GM23248 (cell line): ENCODE measurements around the gene ITGA1. TPM values are rescaled to one million over a fixed set of nuclear protein-coding genes. Genes with fewer than 3 reads are reported as not detected.

Experiments
- DNase-seq: peaks from one replicate; pipeline ENCODE4 v3.0.0-alpha.2; 2015
- H2AFZ ChIP-seq: fragments of 200-600 bp; sonication (generic); 2 replicates; pipeline ENCODE4 v1.6.1; 2016; ENCODE audit warnings: antibody characterized with exemption
- H3F3A ChIP-seq: fragments of 200-600 bp; sonication (generic); 2 replicates; pipeline ENCODE4 v1.6.1; 2016; ENCODE audit warnings: mild to moderate bottlenecking, antibody characterized with exemption, mixed run types; ENCODE audit not compliant: insufficient read depth
- H3K27ac ChIP-seq: fragments of 200-600 bp; sonication (generic); 2 replicates; pipeline ENCODE4 v1.5.1; 2016; ENCODE audit warnings: mild to moderate bottlenecking
- H3K27me3 ChIP-seq: fragments of 200-600 bp; sonication (generic); replicated peaks from 2 replicates; pipeline ENCODE4 v1.6.1; 2016; ENCODE audit warnings: mild to moderate bottlenecking; ENCODE audit not compliant: insufficient read depth
- H3K36me3 ChIP-seq: fragments of 200-600 bp; sonication (generic); 2 replicates; pipeline ENCODE4 v1.6.1; 2016; ENCODE audit warnings: low read depth, mild to moderate bottlenecking
- H3K4me1 ChIP-seq: fragments of 200-600 bp; sonication (generic); 2 replicates; pipeline ENCODE4 v1.6.1; 2016; ENCODE audit warnings: mild to moderate bottlenecking; ENCODE audit not compliant: insufficient read depth
- H3K4me2 ChIP-seq: fragments of 200-600 bp; sonication (generic); one replicate; pipeline ENCODE4 v1.6.1; 2016; ENCODE audit warnings: mild to moderate bottlenecking; ENCODE audit not compliant: unreplicated experiment
- H3K4me3 ChIP-seq: fragments of 200-600 bp; sonication (generic); 2 replicates; pipeline ENCODE4 v1.5.1; 2016; ENCODE audit warnings: mild to moderate bottlenecking
- H3K79me2 ChIP-seq: fragments of 200-600 bp; sonication (generic); 2 replicates; pipeline ENCODE4 v1.6.1; 2016; ENCODE audit warnings: mild to moderate bottlenecking; ENCODE audit not compliant: insufficient read depth
- H3K9ac ChIP-seq: fragments of 200-600 bp; sonication (generic); 2 replicates; pipeline ENCODE4 v1.6.1; 2016; ENCODE audit warnings: mild to moderate bottlenecking
- H3K9me2 ChIP-seq: fragments of 200-600 bp; sonication (generic); 2 replicates; pipeline ENCODE4 v1.6.1; 2016; ENCODE audit warnings: mixed run types, mild to moderate bottlenecking, moderate library complexity; ENCODE audit not compliant: insufficient read depth
- H3K9me3 ChIP-seq: fragments of 200-600 bp; sonication (generic); one replicate; pipeline ENCODE4 v1.6.1; 2017; ENCODE audit warnings: low read depth
- H4K20me1 ChIP-seq: fragments of 200-600 bp; sonication (generic); 2 replicates; pipeline ENCODE4 v1.6.0; 2016; ENCODE audit not compliant: insufficient read depth
- EZH2 ChIP-seq: fragments of 200-600 bp; sonication (generic); IDR thresholded peaks from 2 replicates; pipeline ENCODE4 v1.6.1; 2018; ENCODE audit warnings: antibody characterized with exemption, mild to moderate bottlenecking; ENCODE audit not compliant: insufficient read depth, poor library complexity, severe bottlenecking
- EZH2phosphoT487 ChIP-seq: fragments of 200-600 bp; sonication (generic); IDR thresholded peaks from 2 replicates; pipeline ENCODE4 v1.6.1; 2018; ENCODE audit warnings: antibody characterized with exemption, moderate library complexity, mild to moderate bottlenecking, low read depth; ENCODE audit not compliant: insufficient read depth
- WGBS, 2 experiments: methylation state at CpG; one replicate each; pipeline ENCODE4 v1.1.6; 2015 to 2017; ENCODE audit warnings: low lambda C conversion rate in 2 of 2, low coverage in 1 of 2; ENCODE audit errors: missing lambda C conversion rate in 2 of 2; 5-methylcytosine and 5-hydroxymethylcytosine counted together
- in situ Hi-C: fragments of 300-500 bp; cut with MboI; formaldehyde crosslinking; loops from 2 replicates; pipeline ENCODE4 v1.15.0; 2020
- polyA plus RNA-seq: library from polyadenylated mRNA; unstranded; fragments of >200 nt; fragmentation: Nextera tagmentation; extraction: Ambion mirVana; gene quantifications from 2 replicates; pipeline ENCODE4 v1.2.1, GENCODE V29; 2016
- total RNA-seq: library from RNA; depleted of rRNA; stranded (reverse); fragments of >200 nt; shearing (Covaris generic); gene quantifications from 2 replicates; pipeline ENCODE4 v1.2.3, GENCODE V29; 2014

ITGA1 gene
- total and polyA plus RNA-seq, 2 experiments from 2014 or later: 8.9 to 18.4 TPM

- H3K27ac ChIP-seq: no peak overlapping the region
- no peaks in the 10 kb centered on the region for H3F3A ChIP-seq
- H3K4me3 ChIP-seq: no peak overlapping the region
- no peaks in the 10 kb centered on the region for H3K79me2 ChIP-seq
- TF ChIP-seq EZH2: no peak
- no peak for TF ChIP-seq EZH2phosphoT487
- H2AFZ ChIP-seq: no peak overlapping the region
- H3K9me3 ChIP-seq: no peaks in the 10 kb centered on the region
- no peak overlapping the region for H3K9ac ChIP-seq
- no peaks in the 10 kb centered on the region for H3K9me2 ChIP-seq
- no peak overlapping the region for H3K4me2 ChIP-seq
- H3K4me1 ChIP-seq: no peaks in the 10 kb centered on the region
- in situ Hi-C loops: no loop called here
- no peaks in the 10 kb centered on the region for H3K36me3 ChIP-seq
- H3K27me3 ChIP-seq: no peaks in the 10 kb centered on the region
- no peak for DNase-seq
- H4K20me1 ChIP-seq: no peaks in the 10 kb centered on the region
- 93 to 100% methylated on average over 1 of the region's 1 CpG for WGBS, 2 experiments
Measured at GRCh38 chr5:52824827-52825226, 37.1 kb downstream of the ITGA1 start.

GRCh38 chr5:52825826-52826225 lies 38.1 kb downstream of the ITGA1 start:
- H3K36me3 ChIP-seq: no peaks in the 10 kb centered on the region
- H3K27me3 ChIP-seq: no peaks in the 10 kb centered on the region
- no peak for TF ChIP-seq EZH2
- no peak for TF ChIP-seq EZH2phosphoT487
- no peaks in the 10 kb centered on the region for H3K79me2 ChIP-seq
- H3F3A ChIP-seq: no peaks in the 10 kb centered on the region
- H3K9me3 ChIP-seq: no peaks in the 10 kb centered on the region
- no peaks in the 10 kb centered on the region for H4K20me1 ChIP-seq
- no peaks in the 10 kb centered on the region for H3K9me2 ChIP-seq
- H3K4me2 ChIP-seq: no peak overlapping the region
- no peak overlapping the region for H2AFZ ChIP-seq
- no peak for DNase-seq
- no peak overlapping the region for H3K27ac ChIP-seq
- in situ Hi-C loops: no loop called here
- no peak overlapping the region for H3K4me3 ChIP-seq
- no peak overlapping the region for H3K9ac ChIP-seq
- 100% methylated on average over 2 of the region's 2 CpGs for WGBS, 2 experiments
- H3K4me1 ChIP-seq: no peaks in the 10 kb centered on the region

GRCh38 chr5:52827815-52828214 lies 40.1 kb downstream of the ITGA1 start:
- no peaks in the 10 kb centered on the region for H4K20me1 ChIP-seq
- in situ Hi-C loops: no loop called here
- H3K4me1 ChIP-seq: peaks cover 8% of the 10 kb centered on the region; the same call in 1 of the 2 replicates
- TF ChIP-seq EZH2 (no peak), EZH2phosphoT487 (no peak)
- no peak for DNase-seq
- no peaks in the 10 kb centered on the region for H3K79me2 ChIP-seq
- no peak overlapping the region for H3K27ac ChIP-seq
- no peak overlapping the region for H2AFZ ChIP-seq
- no peaks in the 10 kb centered on the region for H3K9me3 ChIP-seq
- WGBS, 2 experiments: 97 to 100% methylated on average over 1 of the region's 1 CpG
- no peak overlapping the region for H3K4me2 ChIP-seq
- no peaks in the 10 kb centered on the region for H3K27me3 ChIP-seq
- H3K9me2 ChIP-seq: no peaks in the 10 kb centered on the region
- H3K9ac ChIP-seq: no peak overlapping the region
- no peaks in the 10 kb centered on the region for H3F3A ChIP-seq
- H3K4me3 ChIP-seq: no peak overlapping the region
- no peaks in the 10 kb centered on the region for H3K36me3 ChIP-seq

DNA sequence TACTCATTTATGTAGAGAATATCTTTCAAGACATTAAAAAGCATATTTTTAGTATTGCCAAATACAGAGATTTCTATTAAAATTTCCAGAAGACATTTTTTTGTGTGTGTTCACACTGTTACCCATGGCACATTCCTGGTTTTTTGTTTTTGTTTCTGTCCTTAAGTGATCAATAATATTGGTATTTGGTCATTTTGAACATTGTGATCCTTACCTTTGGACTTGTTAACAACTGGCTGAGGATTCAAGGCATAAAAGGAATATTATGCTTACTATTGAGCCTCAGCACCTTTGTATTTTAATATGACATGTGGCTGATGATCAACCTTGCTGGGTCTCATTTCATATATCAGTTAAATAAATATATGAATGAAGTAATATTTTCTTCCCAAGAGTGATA lies 41.9 kb downstream of the ITGA1 start:
- no peak overlapping the region for H3K4me3 ChIP-seq
- no peaks in the 10 kb centered on the region for H3K9me2 ChIP-seq
- H3K27ac ChIP-seq: no peak overlapping the region
- H3K27me3 ChIP-seq: no peaks in the 10 kb centered on the region
- peaks cover 8% of the 10 kb centered on the region; the same call in 1 of the 2 replicates for H3K4me1 ChIP-seq
- no peaks in the 10 kb centered on the region for H3K36me3 ChIP-seq
- no peak for DNase-seq
- no peak overlapping the region for H3K9ac ChIP-seq
- H3K9me3 ChIP-seq: no peaks in the 10 kb centered on the region
- in situ Hi-C loops: no loop called here
- no peaks in the 10 kb centered on the region for H4K20me1 ChIP-seq
- no peak overlapping the region for H3K4me2 ChIP-seq
- H2AFZ ChIP-seq: no peak overlapping the region
- no peaks in the 10 kb centered on the region for H3F3A ChIP-seq
- no peaks in the 10 kb centered on the region for H3K79me2 ChIP-seq
- no peak for TF ChIP-seq EZH2phosphoT487
- TF ChIP-seq EZH2: no peak

- Histone ChIP-seq H3K36me3 (no peaks in the 10 kb centered on the region), H3K9me3 (no peaks in the 10 kb centered on the region), H3K9me2 (no peaks in the 10 kb centered on the region), H3K9ac (no peak overlapping the region), H3K27ac (no peak overlapping the region), H3K4me3 (no peak overlapping the region), H3F3A (no peaks in the 10 kb centered on the region), H3K4me1 (peaks cover 8% of the 10 kb centered on the region; the same call in 1 of the 2 replicates), H2AFZ (no peak overlapping the region), H3K27me3 (no peaks in the 10 kb centered on the region), H3K79me2 (no peaks in the 10 kb centered on the region), H4K20me1 (no peaks in the 10 kb centered on the region), H3K4me2 (no peak overlapping the region)
- no peak for DNase-seq
- 100% methylated on average over 2 of the region's 2 CpGs for WGBS, 2 experiments
- TF ChIP-seq EZH2 (no peak), EZH2phosphoT487 (no peak)
- in situ Hi-C loops: no loop called here
Measured at GRCh38 chr5:52830650-52831049, 42.9 kb downstream of the ITGA1 start.
